GM19328 (cell line): ENCODE measurements around the gene NUDT14.

Source experiments
- ATAC-seq: cut with Tn5 transposase; IDR thresholded peaks from one replicate; pipeline ENCODE4 v1.9.1; 2021; ENCODE audit warnings: mild to moderate bottlenecking, moderate library complexity; ENCODE audit not compliant: unreplicated experiment

NUDT14 gene

GRCh38 chr14:105178069-105178867, 2.8 kb downstream of the NUDT14 start:
- no peak for ATAC-seq

GRCh38 chr14:105177082-105177481, 4.0 kb downstream of the NUDT14 start:
- no peak for ATAC-seq

- ATAC-seq = no peak
Observed at GRCh38 chr14:105176513-105176912, 4.6 kb downstream of the NUDT14 start.

GRCh38 chr14:105173901-105174894, 6.9 kb downstream of the NUDT14 start:
- no peak for ATAC-seq

GRCh38 chr14:105173145-105173544, 8.0 kb downstream of the NUDT14 start:
- no peak for ATAC-seq

- ATAC-seq = no peak
Observed at GRCh38 chr14:105172476-105172875, 8.6 kb downstream of the NUDT14 start.

- no peak for ATAC-seq
Observed at GRCh38 chr14:105171004-105171673, 10.0 kb downstream of the NUDT14 start.

- ATAC-seq = no peak
Observed at GRCh38 chr14:105169776-105170655, 11.1 kb downstream of the NUDT14 start.

- no peak for ATAC-seq
Observed at GRCh38 chr14:105168979-105169507, 12.1 kb downstream of the NUDT14 start.

- ATAC-seq = no peak
Observed at GRCh38 chr14:105168496-105168978, 12.6 kb downstream of the NUDT14 start, which contains the start of gene JAG2. JAG2 (minus strand) TSS chr14:105168776; CDS start chr14:105168420, 356 bp downstream.

- ATAC-seq = no peak
Observed at GRCh38 chr14:105168093-105168420, 13.1 kb downstream of the NUDT14 start.

GRCh38 chr14:105167303-105168092, 13.6 kb downstream of the NUDT14 start:
- no peak for ATAC-seq

GRCh38 chr14:105166571-105167302, 14.4 kb downstream of the NUDT14 start:
- ATAC-seq = no peak

- no peak for ATAC-seq
Observed at GRCh38 chr14:105165761-105166485, 15.2 kb downstream of the NUDT14 start.

- ATAC-seq = no peak
Observed at GRCh38 chr14:105165134-105165704, 15.9 kb downstream of the NUDT14 start.

GRCh38 chr14:105163040-105163742, 17.9 kb downstream of the NUDT14 start:
- no peak for ATAC-seq

- no peak for ATAC-seq
Observed at GRCh38 chr14:105162669-105162979, 18.5 kb downstream of the NUDT14 start.
